PC-3 (cell line): ENCODE results near the gene CYP2J2. TPM values are rescaled to one million over a fixed set of nuclear protein-coding genes. Genes with fewer than 3 reads are reported as not detected.

Source experiments
- ATAC-seq: fragments of 200-7000 bp; cut with Tn5 transposase; 2 replicates; pipeline ENCODE4 v1.9.1; 2020; ENCODE audit warnings: mild to moderate bottlenecking, moderate library complexity
- BruUV-seq: library from RNA; stranded (reverse); fragments of 400-500 nt; replicated peaks from 2 replicates; lab custom pipeline; 2021; lab: Mats Ljungman, UMichigan
- CTCF ChIA-PET: fragments of 300-600 bp; sonication (Branson Sonifier 250); formaldehyde crosslinking; loops from one replicate; lab custom pipeline; 2022; ENCODE audit warnings: antibody characterized with exemption; lab: Charles Lee
- POLR2A ChIA-PET: fragments of 300-600 bp; sonication (Branson Sonifier 250); formaldehyde crosslinking; loops from one replicate; lab custom pipeline; 2022; ENCODE audit warnings: antibody characterized with exemption; ENCODE audit not compliant: unreplicated experiment; lab: Charles Lee
- DNase-seq: peaks from one replicate; pipeline ENCODE4 v3.0.0-alpha.2; 2015
- H2AFZ ChIP-seq: fragments of 300-600 bp; sonication (generic); 2 replicates; pipeline ENCODE4 v1.6.0; 2016; ENCODE audit warnings: antibody characterized with exemption, low read length
- H3F3A ChIP-seq: fragments of 300-600 bp; sonication (generic); one replicate; pipeline ENCODE4 v1.6.0; 2017; ENCODE audit warnings: antibody characterized with exemption, low read length, control low read depth, mild to moderate bottlenecking; ENCODE audit not compliant: unreplicated experiment
- H3K27ac ChIP-seq: fragments of 300-600 bp; sonication (generic); 2 replicates; pipeline ENCODE4 v1.5.1; 2016; ENCODE audit warnings: mild to moderate bottlenecking, low read length
- H3K27me3 ChIP-seq: fragments of 300-600 bp; sonication (generic); 2 replicates; pipeline ENCODE4 v1.6.1; 2016; ENCODE audit warnings: low read length, mixed read lengths
- H3K36me3 ChIP-seq: fragments of 300-600 bp; sonication (generic); 2 replicates; pipeline ENCODE4 v1.6.1; 2016; ENCODE audit warnings: low read depth, mixed run types, low read length, mixed read lengths
- H3K4me1 ChIP-seq: fragments of 300-600 bp; sonication (generic); 2 replicates; pipeline ENCODE4 v1.5.1; 2016; ENCODE audit warnings: low read length; ENCODE audit not compliant: insufficient read depth
- H3K4me2 ChIP-seq: fragments of 300-600 bp; sonication (generic); 2 replicates; pipeline ENCODE4 v1.6.0; 2016; ENCODE audit warnings: low read length
- H3K4me3 ChIP-seq: fragments of 300-600 bp; sonication (generic); 2 replicates; pipeline ENCODE4 v1.5.1; 2016; ENCODE audit warnings: mild to moderate bottlenecking, low read length, mixed read lengths
- H3K79me2 ChIP-seq: fragments of 300-600 bp; sonication (generic); 2 replicates; pipeline ENCODE4 v1.6.1; 2017; ENCODE audit warnings: low read length, mixed read lengths
- H3K9ac ChIP-seq: fragments of 300-600 bp; sonication (generic); 2 replicates; pipeline ENCODE4 v1.6.0; 2016; ENCODE audit warnings: mild to moderate bottlenecking, low read length
- H3K9me2 ChIP-seq: fragments of 300-600 bp; sonication (generic); replicated peaks from 2 replicates; pipeline ENCODE4 v1.6.1; 2016; ENCODE audit warnings: mixed run types, low read length, mixed read lengths
- H3K9me3 ChIP-seq: fragments of 300-600 bp; sonication (generic); 2 replicates; pipeline ENCODE4 v1.6.1; 2016; ENCODE audit warnings: low read length, mixed read lengths
- H4K20me1 ChIP-seq: fragments of 300-600 bp; sonication (generic); 2 replicates; pipeline ENCODE4 v1.6.1; 2016; ENCODE audit warnings: low read length, mixed read lengths
- CTCF ChIP-seq: fragments of 300-600 bp; sonication (generic); conservative IDR thresholded peaks from 2 replicates; pipeline ENCODE4 v1.5.1; 2017; ENCODE audit warnings: antibody characterized with exemption, low read depth, mild to moderate bottlenecking, low read length
- EZH2 ChIP-seq: fragments of 300-600 bp; sonication (generic); IDR thresholded peaks from one replicate; pipeline ENCODE4 v1.6.1; 2017; ENCODE audit warnings: antibody characterized with exemption, mild to moderate bottlenecking, low read length; ENCODE audit not compliant: unreplicated experiment
- EZH2phosphoT487 ChIP-seq: fragments of 300-600 bp; sonication (generic); IDR thresholded peaks from 2 replicates; pipeline ENCODE4 v1.6.1; 2018; ENCODE audit warnings: mild to moderate bottlenecking, antibody characterized with exemption, low read length, borderline replicate concordance
- intact Hi-C: fragments of 100-400 bp; cut with micrococcal nuclease; formaldehyde crosslinking; loops from 2 replicates; pipeline ENCODE4 v1.9.0; 2023
- total RNA-seq: library from RNA; depleted of rRNA; stranded (reverse); fragments of >200 nt; gene quantifications from 2 replicates; pipeline ENCODE4 v1.2.3, GENCODE V29; 2014

CYP2J2 gene
- total RNA-seq, 1 experiment from 2014 or later: 0.44 TPM

- Histone ChIP-seq H3K27ac (no peak overlapping the region), H3K36me3 (no peaks in the 10 kb centered on the region), H3K4me1 (no peaks in the 10 kb centered on the region), H3K4me3 (no peak overlapping the region), H3K9ac (no peak overlapping the region), H2AFZ (no peak overlapping the region), H3F3A (no peaks in the 10 kb centered on the region), H3K9me2 (no peaks in the 10 kb centered on the region), H3K9me3 (no peaks in the 10 kb centered on the region), H3K79me2 (no peaks in the 10 kb centered on the region), H3K27me3 (no peaks in the 10 kb centered on the region), H4K20me1 (no peaks in the 10 kb centered on the region), H3K4me2 (no peak overlapping the region)
- CTCF ChIA-PET: no interaction called here
- POLR2A ChIA-PET: no interaction called here
- intact Hi-C loops: no loop called here
- ATAC-seq (no peak), DNase-seq (no peak)
- TF ChIP-seq EZH2phosphoT487 (no peak), EZH2 (no peak)
- BruUV-seq: no TSS peak
These were observed 17.9 kb downstream of the CYP2J2 start for GRCh38 chr1:59908682-59909081.

GRCh38 chr1:59908084-59908483 lies 18.5 kb downstream of the CYP2J2 start:
- TF ChIP-seq CTCF (no peak), EZH2 (no peak), EZH2phosphoT487 (no peak)
- H2AFZ ChIP-seq: no peak overlapping the region
- H3K9me2 ChIP-seq: no peaks in the 10 kb centered on the region
- no peak overlapping the region for H3K27ac ChIP-seq
- no peak for DNase-seq
- no peak overlapping the region for H3K4me3 ChIP-seq
- no peaks in the 10 kb centered on the region for H3K4me1 ChIP-seq
- H3K36me3 ChIP-seq: no peaks in the 10 kb centered on the region
- no peaks in the 10 kb centered on the region for H3K9me3 ChIP-seq
- no peak overlapping the region for H3K4me2 ChIP-seq
- ChIA-PET CTCF (no interaction called here), POLR2A (no interaction called here)
- no peaks in the 10 kb centered on the region for H3K79me2 ChIP-seq
- no peak overlapping the region for H3K9ac ChIP-seq
- no peak for ATAC-seq
- no peaks in the 10 kb centered on the region for H3F3A ChIP-seq
- BruUV-seq: no TSS peak
- H4K20me1 ChIP-seq: no peaks in the 10 kb centered on the region
- no peaks in the 10 kb centered on the region for H3K27me3 ChIP-seq
- intact Hi-C loops: no loop called here

GRCh38 chr1:59906931-59907330 lies 19.6 kb downstream of the CYP2J2 start:
- Histone ChIP-seq H3K27ac (no peak overlapping the region), H3K9me2 (no peaks in the 10 kb centered on the region), H3K4me2 (no peak overlapping the region), H3K79me2 (no peaks in the 10 kb centered on the region), H4K20me1 (no peaks in the 10 kb centered on the region), H3K36me3 (no peaks in the 10 kb centered on the region), H3K9ac (no peak overlapping the region), H3K27me3 (no peaks in the 10 kb centered on the region), H3K4me3 (no peak overlapping the region), H3K4me1 (no peaks in the 10 kb centered on the region), H3K9me3 (no peaks in the 10 kb centered on the region), H2AFZ (no peak overlapping the region), H3F3A (no peaks in the 10 kb centered on the region)
- intact Hi-C loops: no loop called here
- ATAC-seq: no peak
- no TSS peak for BruUV-seq
- TF ChIP-seq EZH2phosphoT487: no peak
- CTCF ChIA-PET: no interaction called here
- DNase-seq: no peak
- POLR2A ChIA-PET: no interaction called here
